HepG2 (cell line): ENCODE measurements around the gene BCAT1. TPM values are rescaled to one million over a fixed set of nuclear protein-coding genes. Genes with fewer than 3 reads are reported as not detected.

ENCODE experiments used
- ATF6 ChIP-seq: sonication (generic); formaldehyde crosslinking; conservative IDR thresholded peaks from 2 replicates; pipeline ENCODE4 v1.4.0; 2020; ENCODE audit warnings: missing genetic modification reagents
- BATF2 ChIP-seq: sonication (generic); formaldehyde crosslinking; IDR thresholded peaks from 2 replicates; pipeline ENCODE4 v1.8.0; 2022; ENCODE audit warnings: mild to moderate bottlenecking, missing genetic modification reagents, moderate library complexity
- DMTF1 ChIP-seq: sonication (generic); formaldehyde crosslinking; IDR thresholded peaks from 2 replicates; pipeline ENCODE4 v1.4.0; 2020; ENCODE audit warnings: mild to moderate bottlenecking, missing genetic modification reagents
- GATAD1 ChIP-seq: IDR thresholded peaks from 2 replicates; pipeline ENCODE4 v1.6.1; 2016; ENCODE audit warnings: missing genetic modification reagents, missing compliant biosample characterization
- MYPOP ChIP-seq: sonication (generic); formaldehyde crosslinking; IDR thresholded peaks from 2 replicates; pipeline ENCODE4 v1.8.1; 2023; ENCODE audit warnings: mild to moderate bottlenecking, moderate library complexity, missing genetic modification reagents
- NFRKB ChIP-seq: fragments of 450-650 bp; IDR thresholded peaks from 2 replicates; pipeline ENCODE4 v1.6.1; 2017
- RBM39 ChIP-seq: fragments of 200-400 bp; formaldehyde crosslinking; IDR thresholded peaks from one replicate; pipeline ENCODE4 v1.6.1; 2018; ENCODE audit warnings: antibody characterized with exemption, mild to moderate bottlenecking, low read depth, low read length; ENCODE audit not compliant: poor library complexity, severe bottlenecking
- SAP130 ChIP-seq: IDR thresholded peaks from 2 replicates; pipeline ENCODE4 v1.6.1; 2016; ENCODE audit warnings: low read depth
- SMAD9 ChIP-seq: sonication (generic); formaldehyde crosslinking; IDR thresholded peaks from 2 replicates; pipeline ENCODE4 v1.5.1; 2020; ENCODE audit warnings: mild to moderate bottlenecking, missing genetic modification reagents
- SNAPC4 ChIP-seq: sonication (generic); formaldehyde crosslinking; IDR thresholded peaks from 2 replicates; pipeline ENCODE4 v1.4.0; 2020; ENCODE audit warnings: mild to moderate bottlenecking, missing genetic modification reagents
- WIZ ChIP-seq: sonication (generic); formaldehyde crosslinking; IDR thresholded peaks from 2 replicates; pipeline ENCODE4 v1.5.1; 2020; ENCODE audit warnings: mild to moderate bottlenecking, missing genetic modification reagents
- ZFP36L1 ChIP-seq: sonication (generic); formaldehyde crosslinking; IDR thresholded peaks from 2 replicates; pipeline ENCODE4 v1.8.0; 2022; ENCODE audit warnings: mild to moderate bottlenecking, missing genetic modification reagents, moderate library complexity
- ZFP91 ChIP-seq: sonication (generic); formaldehyde crosslinking; IDR thresholded peaks from 2 replicates; pipeline ENCODE4 v1.9.0; 2022; ENCODE audit warnings: missing genetic modification reagents, mild to moderate bottlenecking, borderline replicate concordance
- ZMYM2 ChIP-seq: sonication (generic); formaldehyde crosslinking; IDR thresholded peaks from 2 replicates; pipeline ENCODE4 v1.8.0; 2022; ENCODE audit warnings: mild to moderate bottlenecking, missing genetic modification reagents
- ZNF326 ChIP-seq: sonication (generic); formaldehyde crosslinking; IDR thresholded peaks from 2 replicates; pipeline ENCODE4 v1.4.0; 2020; ENCODE audit warnings: missing genetic modification reagents, borderline replicate concordance
- ZNF460 ChIP-seq: sonication (generic); formaldehyde crosslinking; IDR thresholded peaks from 2 replicates; pipeline ENCODE4 v1.5.1; 2020; ENCODE audit warnings: missing genetic modification reagents, mild to moderate bottlenecking, borderline replicate concordance
- ZNF652 ChIP-seq: IDR thresholded peaks from 2 replicates; pipeline ENCODE4 v1.6.1; 2016; ENCODE audit warnings: low read depth, borderline replicate concordance
- polyA plus RNA-seq, 8 experiments: library from polyadenylated mRNA; depleted of rRNA in 3 of 8; stranded (reverse) in 7 of 8; unstranded in 1 of 8; fragments of >200 nt; fragmentation: Illumina TruSeq in 4 of 8; extraction: Trizol in 4 of 8; gene quantifications; 2 replicates each; pipeline versions ENCODE4 v1.2.1 to v1.2.3, GENCODE V29; 2011 to 2016; ENCODE audit warnings: low read depth in 4 of 8, missing spikeins in 1 of 8, mixed read lengths in 1 of 8; ENCODE audit not compliant: insufficient read depth in 1 of 8
- total RNA-seq, 5 experiments: library from RNA; depleted of rRNA; stranded (reverse); fragments of >200 nt; fragmentation: Illumina TruSeq; extraction: Trizol; gene quantifications; 2 replicates each; pipeline ENCODE4 v1.2.3, GENCODE V29; 2016; ENCODE audit warnings: low read depth in 1 of 5

BCAT1 gene
- total and polyA plus RNA-seq, 2 of the 13 experiments (the other 11 are each of a cell fraction or from before 2014, with no cell fraction given), result 8.0 to 75.5 TPM

GRCh38 chr12:24911271-24911791 lies 37.6 kb downstream of the BCAT1 start (continued):
- no peak for TF ChIP-seq ZFP91 (CRISPR knock-in tag)
- no peak for TF ChIP-seq ZNF652 (CRISPR knock-in tag)
- no peak for TF ChIP-seq ZNF326 (CRISPR knock-in tag)
- peak; percentile 76 for TF ChIP-seq SAP130 (CRISPR knock-in tag)
- TF ChIP-seq NFRKB, result no peak
- TF ChIP-seq MYPOP (CRISPR knock-in tag), result 0 out of 2 replicates have a peak, but pooled peaks have one; percentile 44
- no peak for TF ChIP-seq ZMYM2
- TF ChIP-seq ATF6, result no peak
- TF ChIP-seq WIZ (CRISPR knock-in tag), result no peak
- TF ChIP-seq ZNF460, result no peak
- no peak for TF ChIP-seq BATF2
- no peak for TF ChIP-seq SNAPC4 (CRISPR knock-in tag)
- no peak for TF ChIP-seq RBM39
- TF ChIP-seq DMTF1 (CRISPR knock-in tag), result no peak
- no peak for TF ChIP-seq SMAD9 (CRISPR knock-in tag)
- TF ChIP-seq ZFP36L1 (CRISPR knock-in tag), result no peak
- TF ChIP-seq GATAD1 (CRISPR knock-in tag), result no peak
